Stimulated activated CD4-positive, alpha-beta T cell treated with anti-CD3 and anti-CD28 coated beads, TNF-alpha, amount 100 ng/mL, for 48 hours (primary cell): Measurements from ENCODE around the gene MMP11.
"Not testable (repeated sequence)": the region's sequence is repeated elsewhere in the genome, so short reads cannot be mapped to it uniquely, and the experiment has no call there.

Source experiments
- DNase-seq, 3 donors: peaks; one replicate each; pipeline ENCODE4 v3.0.0-alpha.2; 2020; ENCODE audit warnings: low read depth in 3 of 3

MMP11 gene

GRCh38 chr22:23772649-23773473, at the start of gene MMP11:
MMP11 (plus strand) TSS chr22:23772849; CDS start chr22:23772871, 22 bp downstream.
- peak in 1 of 3 donors; percentile 61 for DNase-seq

DNA sequence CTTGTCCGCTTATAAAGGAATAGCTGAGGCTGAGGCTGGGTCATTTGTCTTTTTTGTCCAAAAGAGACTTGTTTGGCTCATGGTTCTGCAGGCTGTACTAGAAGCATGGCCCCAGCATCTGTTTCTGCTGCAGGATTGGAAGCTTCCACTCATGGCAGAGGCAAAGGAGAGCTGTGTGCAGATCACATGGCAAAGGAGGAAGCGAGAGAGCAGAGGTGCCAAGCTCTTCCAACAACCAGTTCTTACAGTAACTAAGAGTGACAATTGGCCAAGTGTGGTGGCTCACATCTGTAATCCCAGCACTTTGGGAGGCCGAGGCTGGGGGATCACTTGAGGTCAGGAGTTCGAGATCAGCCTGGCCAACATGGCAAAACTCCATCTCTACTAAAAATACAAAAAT, 44.5 kb upstream of the MMP11 start:
- not testable (repeated sequence) for DNase-seq

DNA sequence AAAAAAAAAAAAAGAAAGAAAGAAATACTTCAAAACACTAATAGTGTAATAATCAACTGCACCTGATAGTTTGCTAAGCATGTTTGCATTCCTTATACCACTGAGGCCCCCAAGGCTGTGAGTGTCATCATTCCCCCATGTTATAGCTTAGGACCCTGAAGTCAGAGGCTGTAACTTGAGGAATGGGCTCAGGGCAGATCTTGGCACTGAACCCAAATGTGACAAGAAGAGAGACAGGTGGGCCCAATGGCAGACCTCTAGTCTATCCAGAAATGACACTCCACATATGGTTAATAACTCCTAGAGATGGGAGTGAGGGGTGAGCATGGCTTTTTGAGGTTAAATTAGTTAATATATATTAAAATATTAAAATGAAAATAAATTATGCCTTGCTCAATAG, 35.0 kb upstream of the MMP11 start:
- no peak for DNase-seq

GRCh38 chr22:23742505-23743264, 30.0 kb upstream of the MMP11 start:
- DNase-seq, result no peak

DNA sequence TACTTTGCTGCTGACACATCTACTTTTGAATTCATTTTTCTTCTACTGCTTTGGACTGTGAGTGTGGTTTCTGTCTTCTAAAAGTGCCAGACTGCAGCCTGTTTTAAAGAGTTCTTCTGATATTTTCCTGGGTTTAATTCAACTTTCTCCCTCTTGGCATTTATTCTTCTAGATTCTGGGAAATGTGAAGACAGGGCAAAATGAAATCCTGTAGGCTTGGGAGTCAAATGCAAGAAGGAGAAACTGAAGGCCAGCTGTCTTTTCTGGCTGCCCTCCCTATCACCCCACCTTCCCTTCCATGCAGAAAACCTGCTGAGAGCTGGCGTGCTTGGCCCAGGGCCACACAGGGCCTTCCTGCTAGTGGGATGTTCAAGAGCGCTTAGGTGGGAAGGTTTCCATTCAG, 29.3 kb upstream of the MMP11 start:
- DNase-seq, result no peak

DNA sequence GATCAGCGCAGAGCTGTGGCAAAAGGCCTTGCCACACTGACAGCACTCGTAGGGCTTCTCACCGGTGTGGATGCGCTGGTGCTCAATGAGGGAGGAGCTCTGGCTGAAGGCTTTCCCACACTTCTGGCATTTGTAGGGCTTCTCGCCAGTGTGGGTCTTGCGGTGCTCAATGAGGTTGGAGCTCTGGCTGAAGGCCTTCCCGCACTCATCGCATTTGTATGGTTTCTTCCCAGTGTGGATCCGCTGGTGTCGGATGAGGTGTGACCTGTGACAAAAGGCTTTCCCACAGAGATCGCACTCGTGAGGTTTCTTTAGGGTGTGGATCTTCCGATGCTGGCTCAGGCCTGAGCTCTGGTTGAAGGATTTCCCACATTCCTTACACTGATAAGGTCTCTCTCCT, 28.6 kb upstream of the MMP11 start:
- DNase-seq, result no peak

- DNase-seq, result no peak
Observed at GRCh38 chr22:23744485-23744884, 28.2 kb upstream of the MMP11 start.

DNA sequence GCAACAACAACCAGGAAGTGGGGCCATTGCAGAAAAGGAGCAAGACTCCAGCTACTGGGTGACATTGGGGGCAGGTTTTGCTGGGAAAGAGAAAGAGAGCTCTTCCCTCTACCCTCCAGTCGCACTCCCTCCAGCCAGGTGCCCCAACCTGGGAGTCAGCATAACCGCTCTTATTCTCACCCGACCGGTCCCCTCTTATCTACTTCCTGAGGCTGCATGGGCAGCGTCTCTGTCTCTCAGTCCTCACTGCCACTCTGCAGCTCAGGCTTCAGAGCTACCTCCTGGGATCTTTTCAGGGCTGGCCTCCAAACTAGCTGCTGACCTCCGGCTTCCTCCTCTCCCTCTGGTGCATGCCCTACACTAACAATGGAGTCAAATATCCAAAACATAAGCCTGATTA, 26.9 kb upstream of the MMP11 start:
- no peak for DNase-seq

DNA sequence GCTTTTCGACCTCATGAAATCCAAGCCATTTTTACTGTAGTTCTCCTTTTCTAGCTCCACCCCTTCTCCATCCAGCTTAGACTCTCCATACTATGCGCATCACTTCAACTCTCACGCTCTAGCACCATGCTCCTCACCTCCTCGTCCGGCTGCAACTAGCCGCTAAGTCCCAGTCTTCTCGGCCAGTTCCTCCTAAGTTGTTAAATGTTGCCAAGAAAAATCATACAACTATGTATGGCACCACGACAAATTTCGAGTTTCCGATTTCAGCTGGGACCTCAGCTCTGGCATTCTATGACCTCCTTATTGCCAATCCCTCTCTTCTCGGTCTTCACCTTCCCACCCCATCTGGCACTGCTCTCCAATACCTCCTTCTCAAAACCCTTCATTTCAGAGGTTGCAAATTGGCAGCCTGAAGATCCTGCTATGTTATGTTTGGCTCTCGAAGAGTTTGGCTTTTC, 22.8 kb upstream of the MMP11 start:
- DNase-seq, result no peak

DNA sequence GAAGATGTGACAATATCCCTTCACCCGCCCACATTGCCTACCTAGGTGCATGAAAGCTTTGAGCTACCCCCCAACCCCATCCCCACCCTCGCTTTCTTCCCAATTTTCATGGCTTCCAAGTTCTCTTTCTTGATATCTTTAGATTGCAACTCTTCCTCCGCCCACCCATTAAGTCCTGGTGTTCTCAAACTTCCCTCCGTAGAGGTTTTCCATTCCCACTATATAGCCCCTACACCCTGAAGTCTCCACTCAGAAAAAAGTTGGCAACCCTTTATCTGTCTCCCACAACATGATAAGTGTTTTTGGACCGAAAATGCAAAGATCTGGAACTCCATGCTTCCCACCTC, 22.3 kb upstream of the MMP11 start:
- no peak for DNase-seq

DNA sequence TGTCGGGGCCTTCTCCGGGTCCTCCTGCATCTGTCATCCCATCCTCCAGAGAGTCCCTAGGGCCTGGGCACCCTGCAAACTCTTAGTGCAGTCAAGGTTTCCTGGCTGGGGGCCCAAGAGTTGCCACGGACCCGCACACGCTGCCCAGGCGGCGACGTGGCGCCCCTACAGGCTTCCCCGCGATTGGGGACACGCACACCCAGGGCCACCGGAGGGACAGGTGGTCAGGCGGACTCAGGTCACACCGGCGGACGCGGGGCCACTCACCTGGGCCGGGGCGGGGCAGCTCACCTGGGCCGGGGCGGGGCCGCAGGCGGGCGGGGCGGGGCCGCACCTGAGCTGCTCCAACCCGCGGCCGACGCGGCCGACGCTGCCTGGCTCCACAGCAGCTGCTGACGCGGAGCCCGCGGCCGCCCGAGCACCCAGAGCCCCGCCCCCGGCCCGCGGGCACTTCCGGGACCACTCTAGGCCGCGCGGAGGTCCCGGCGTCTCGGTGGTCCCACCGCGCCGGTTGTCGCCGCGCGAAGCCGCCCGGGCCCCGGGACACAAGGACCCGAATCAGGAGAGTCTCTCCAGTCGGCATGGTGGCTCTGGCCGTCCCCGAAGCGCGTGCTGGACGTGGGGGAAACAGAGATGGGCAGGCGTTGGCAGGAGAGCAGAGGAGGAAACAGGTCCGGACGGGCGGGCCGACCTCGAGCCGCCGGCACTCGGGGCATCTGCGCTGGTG, 21.8 kb upstream of the MMP11 start, which contains the start of gene ZNF70:
Gene ZNF70, minus strand, starts transcription at position 399 of the 727 bp plus-strand sequence. CDS start 5,972 bp downstream, outside the sequence.
- peak; percentile 59 to 76 (median 60) for DNase-seq

DNA sequence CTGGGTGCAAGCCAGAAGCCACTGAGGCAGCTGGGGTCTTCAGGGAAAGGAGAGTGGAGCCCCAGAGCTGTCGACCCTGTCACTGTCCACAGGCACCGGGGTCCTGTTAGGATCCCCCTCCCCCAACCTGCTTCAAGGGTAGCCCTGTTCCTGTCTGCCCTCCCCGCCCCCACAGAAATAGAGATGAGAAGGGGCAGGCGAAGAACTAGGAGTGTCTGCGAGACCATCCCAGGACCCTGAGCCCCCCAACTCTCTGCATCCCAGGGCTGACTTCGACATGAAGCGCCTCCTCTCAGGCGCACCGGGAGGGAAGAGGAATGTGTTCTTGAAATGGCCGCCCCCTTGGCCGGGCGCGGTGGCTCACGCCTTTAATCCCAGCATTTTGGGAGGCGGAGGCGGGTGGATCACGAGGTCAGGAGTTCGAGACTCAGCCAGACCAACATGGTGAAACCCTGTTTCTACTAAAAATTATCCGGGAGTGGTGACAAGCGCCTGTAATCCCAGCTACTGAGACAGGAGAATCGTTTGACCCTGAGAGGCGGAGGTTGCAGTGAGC, 21.1 kb upstream of the MMP11 start:
- DNase-seq, result no peak

DNA sequence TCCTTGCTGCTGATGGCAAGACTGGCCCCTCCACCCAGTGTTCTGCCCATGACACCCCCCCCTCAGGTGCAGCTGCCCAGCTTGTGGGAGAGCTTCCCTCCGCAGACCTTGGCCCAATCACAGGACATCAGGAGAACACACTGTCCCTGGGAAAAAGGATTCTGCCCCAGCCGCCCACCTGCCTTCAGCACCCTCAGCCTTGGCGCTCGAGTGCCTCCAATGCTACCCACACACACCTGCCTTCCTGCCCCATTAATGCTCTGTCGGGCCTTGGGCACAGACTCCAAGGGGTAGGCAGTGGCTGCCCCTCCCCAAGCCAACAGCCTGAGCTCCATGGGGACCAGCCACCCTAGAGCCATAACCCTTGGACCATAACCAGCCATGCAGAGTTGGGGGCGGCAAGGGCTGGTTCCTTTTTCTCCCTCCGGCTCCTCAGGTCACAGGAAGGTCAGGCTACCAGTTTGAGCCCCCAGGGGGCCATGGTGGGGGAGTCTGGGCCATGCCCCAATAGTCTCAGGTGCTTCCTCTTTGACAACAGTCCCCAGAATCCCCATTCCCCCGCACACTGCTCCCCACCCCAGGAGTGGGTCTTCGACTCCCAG, 20.5 kb upstream of the MMP11 start:
- DNase-seq, result no peak

GRCh38 chr22:23752750-23753149, 19.9 kb upstream of the MMP11 start:
- DNase-seq, result no peak

GRCh38 chr22:23753385-23753784, 19.3 kb upstream of the MMP11 start:
- DNase-seq, result no peak

- no peak for DNase-seq
Observed at GRCh38 chr22:23754220-23754919, 18.3 kb upstream of the MMP11 start, which contains the start of gene VPREB3. VPREB3 (minus strand) TSS chr22:23754425; CDS start chr22:23754363, 62 bp downstream.

GRCh38 chr22:23754980-23755636, 17.5 kb upstream of the MMP11 start:
- DNase-seq, result no peak

GRCh38 chr22:23755711-23756110, 16.9 kb upstream of the MMP11 start:
- DNase-seq, result no peak

- no peak for DNase-seq
Observed at GRCh38 chr22:23756891-23757290, 15.8 kb upstream of the MMP11 start.

GRCh38 chr22:23759566-23759965, 13.1 kb upstream of the MMP11 start:
- no peak for DNase-seq
